ENCODE data around the gene BTF3. TPM values are rescaled to one million over a fixed set of nuclear protein-coding genes. Genes with fewer than 3 reads are reported as not detected.
A peak's percentile ranks its signal among the peaks of the same experiment; 100 is the strongest.

BTF3 gene
- total RNA-seq, 1 experiment from 2014 or later, result 861 TPM

DNA sequence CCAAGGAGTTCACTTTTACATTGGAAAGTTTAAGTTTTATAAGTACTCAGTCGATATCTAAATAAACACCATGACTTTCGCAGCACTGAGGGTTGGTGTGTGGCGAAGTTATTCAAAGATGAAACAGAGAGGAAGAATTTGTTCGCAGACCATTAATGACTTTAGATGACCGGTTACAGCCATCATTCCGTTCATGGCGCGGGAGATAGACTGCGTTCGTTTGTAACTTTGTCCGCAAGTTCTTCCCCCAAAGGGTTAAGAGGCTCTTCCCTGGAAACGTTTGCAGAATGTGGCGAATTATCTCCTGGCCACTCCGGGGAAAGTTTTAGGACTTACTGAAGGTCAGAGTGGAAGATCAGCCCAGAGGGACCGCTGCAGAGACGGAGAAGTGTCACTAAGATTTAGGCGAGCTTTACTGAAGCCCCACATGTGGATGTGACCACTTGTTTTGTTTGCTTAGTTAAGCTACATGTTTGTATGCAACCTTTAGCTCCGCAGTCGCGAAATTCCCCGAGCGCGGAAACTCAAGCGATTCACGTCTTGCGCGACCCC, 47.5 kb upstream of the BTF3 start:
- H2BK120ac ChIP-seq (ENCODE audit: low read depth, low read length, poor library complexity, severe bottlenecking), result no peak overlapping the region
- no peak overlapping the region for H2BK20ac ChIP-seq (ENCODE audit: low read depth, low read length, poor library complexity, severe bottlenecking)
- Mint-ChIP-seq H3K4me3 (peak overlapping the region; percentile 38 to 78), H3K27me3 (ENCODE audit: low read depth) (peaks cover 78% of the 10 kb centered on the region), H3K9me3 (peaks cover 0 to 5% of the 10 kb centered on the region in 2 experiments; a peak in 1 of 5 replicates), H3K4me1 (peaks cover 21 to 32% of the 10 kb centered on the region in 2 experiments), H3K36me3 (ENCODE audit: insufficient read depth in 1 of 3, low read depth in 3 of 3) (peaks cover 0 to 3% (median 0%) of the 10 kb centered on the region in 3 experiments; a peak in 2 of 7 replicates), H3K27ac (no peak overlapping the region)
- H3K9me3 ChIP-seq (ENCODE audit: control insufficient read depth, low read depth, low read length), result no peaks in the 10 kb centered on the region
- no peak overlapping the region for H3K56ac ChIP-seq (ENCODE audit: insufficient read length, low read depth, low read length)
- no peak overlapping the region for H3K9ac ChIP-seq (ENCODE audit: extremely low read depth, insufficient read length, low read length)
- H2BK12ac ChIP-seq (ENCODE audit: insufficient read length, low read depth, low read length), result no peak overlapping the region
- H3K4me2 ChIP-seq (ENCODE audit: insufficient read depth, insufficient read length, low read length), result peak overlapping the region; percentile 76
- no peak overlapping the region for H2AFZ ChIP-seq (ENCODE audit: low read length)
- no peak overlapping the region for H3K18ac ChIP-seq (ENCODE audit: insufficient read length, low read depth, low read length)
- no peak overlapping the region for H2AK5ac ChIP-seq (ENCODE audit: insufficient read length, low read length)
- no peak overlapping the region for H3K27ac ChIP-seq (ENCODE audit: insufficient read length, low read depth, low read length)
- peaks cover 60% of the 10 kb centered on the region for H3K27me3 ChIP-seq (ENCODE audit: insufficient read depth, low read length)
- no peaks in the 10 kb centered on the region; the same call in 1 of the 2 replicates for H3K4me1 ChIP-seq (ENCODE audit: insufficient read depth, low read length)
- no peak overlapping the region for H2BK15ac ChIP-seq (ENCODE audit: low read depth, low read length)
- no peaks in the 10 kb centered on the region for H3K79me1 ChIP-seq (ENCODE audit: insufficient read depth, low read depth, low read length, poor library complexity, severe bottlenecking)
- no peak overlapping the region for H4K5ac ChIP-seq (ENCODE audit: insufficient read length, low read depth, low read length)
- TF ChIP-seq, protein P1, sequence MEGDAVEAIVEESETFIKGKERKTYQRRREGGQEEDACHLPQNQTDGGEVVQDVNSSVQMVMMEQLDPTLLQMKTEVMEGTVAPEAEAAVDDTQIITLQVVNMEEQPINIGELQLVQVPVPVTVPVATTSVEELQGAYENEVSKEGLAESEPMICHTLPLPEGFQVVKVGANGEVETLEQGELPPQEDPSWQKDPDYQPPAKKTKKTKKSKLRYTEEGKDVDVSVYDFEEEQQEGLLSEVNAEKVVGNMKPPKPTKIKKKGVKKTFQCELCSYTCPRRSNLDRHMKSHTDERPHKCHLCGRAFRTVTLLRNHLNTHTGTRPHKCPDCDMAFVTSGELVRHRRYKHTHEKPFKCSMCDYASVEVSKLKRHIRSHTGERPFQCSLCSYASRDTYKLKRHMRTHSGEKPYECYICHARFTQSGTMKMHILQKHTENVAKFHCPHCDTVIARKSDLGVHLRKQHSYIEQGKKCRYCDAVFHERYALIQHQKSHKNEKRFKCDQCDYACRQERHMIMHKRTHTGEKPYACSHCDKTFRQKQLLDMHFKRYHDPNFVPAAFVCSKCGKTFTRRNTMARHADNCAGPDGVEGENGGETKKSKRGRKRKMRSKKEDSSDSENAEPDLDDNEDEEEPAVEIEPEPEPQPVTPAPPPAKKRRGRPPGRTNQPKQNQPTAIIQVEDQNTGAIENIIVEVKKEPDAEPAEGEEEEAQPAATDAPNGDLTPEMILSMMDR (conservative IDR thresholded peaks at IDR 0.05), result no peak
- no peak overlapping the region for H3T11ph ChIP-seq (ENCODE audit: low read length)
- no peaks in the 10 kb centered on the region for H3K79me2 ChIP-seq (ENCODE audit: insufficient read depth, low read length)
- no CpG with 5 or more reads among the region's 27 CpGs for WGBS (ENCODE audit: extremely low coverage, insufficient read length, low lambda C conversion rate)
- DNase-seq, result peak; percentile 45
- H3K4ac ChIP-seq (ENCODE audit: low read depth, low read length), result no peak overlapping the region
- no peak overlapping the region for H2BK5ac ChIP-seq (ENCODE audit: insufficient read length, low read length)
- peaks cover 17% of the 10 kb centered on the region for H3K23me2 ChIP-seq (ENCODE audit: insufficient read length, low read depth, low read length, poor library complexity, severe bottlenecking)
- H3K23ac ChIP-seq (ENCODE audit: insufficient read length, low read depth, low read length), result no peak overlapping the region
- H4K91ac ChIP-seq (ENCODE audit: insufficient read length, low read depth, low read length), result no peak overlapping the region
- H4K20me1 ChIP-seq (ENCODE audit: control insufficient read depth, insufficient read depth, insufficient read length), result no peaks in the 10 kb centered on the region
- no peak overlapping the region for H4K8ac ChIP-seq (replicated peaks; ENCODE audit: insufficient read length, low read depth, low read length)
- H3K14ac ChIP-seq (ENCODE audit: insufficient read depth, low read length), result no peak overlapping the region

All from H9 (cell line).